ENCODE results near the gene NTF4. TPM values are rescaled to one million over a fixed set of nuclear protein-coding genes. Genes with fewer than 3 reads are reported as not detected.
"Not testable (repeated sequence)": the region's sequence is repeated elsewhere in the genome, so short reads cannot be mapped to it uniquely, and the experiment has no call there.

Gene NTF4
- total and polyA plus RNA-seq, 2 donors, result 6.7 to 30.1 TPM

GRCh38 chr19:49020931-49021895 lies 43.4 kb downstream of the NTF4 start:
- DNase-seq (ENCODE audit: low read depth in 6 of 9, low spot score in 9 of 9), result no peak
- WGBS, result 56% methylated on average over 16 of the region's 16 CpGs
- no peak overlapping the region for H3K4me3 ChIP-seq (ENCODE audit: low read length in 2 of 2)
- H3K36me3 ChIP-seq (ENCODE audit: control insufficient read depth in 2 of 2, insufficient read depth in 2 of 2, low read length in 1 of 2), result peaks cover under 1 to 3% of the 10 kb centered on the region in 2 donors
- H3K27ac ChIP-seq (ENCODE audit: low read depth in 1 of 2, low read length in 1 of 2), result no peak overlapping the region
- H3K27me3 ChIP-seq (ENCODE audit: control insufficient read depth in 2 of 2, insufficient read depth in 1 of 2, low read length in 1 of 2), result peaks cover 16 to 54% of the 10 kb centered on the region in 2 donors
- H3K4me1 ChIP-seq (ENCODE audit: control insufficient read depth in 2 of 2, insufficient read depth in 2 of 2, low read length in 2 of 2), result peaks cover 3 to 14% of the 10 kb centered on the region in 2 donors
- no peaks in the 10 kb centered on the region for H3K9me3 ChIP-seq (ENCODE audit: control insufficient read depth in 2 of 2, insufficient read depth in 1 of 2, low read length in 1 of 2)

- Histone ChIP-seq H3K9me3 (ENCODE audit: control insufficient read depth in 2 of 2, insufficient read depth in 1 of 2, low read length in 1 of 2) (no peaks in the 10 kb centered on the region), H3K4me3 (ENCODE audit: low read length in 2 of 2) (no peak overlapping the region), H3K36me3 (ENCODE audit: control insufficient read depth in 2 of 2, insufficient read depth in 2 of 2, low read length in 1 of 2) (peaks cover 10 to 12% of the 10 kb centered on the region in 2 donors), H3K4me1 (ENCODE audit: control insufficient read depth in 2 of 2, insufficient read depth in 2 of 2, low read length in 2 of 2) (peaks cover 3 to 14% of the 10 kb centered on the region in 2 donors), H3K27ac (ENCODE audit: low read depth in 1 of 2, low read length in 1 of 2) (no peak overlapping the region), H3K27me3 (ENCODE audit: control insufficient read depth in 2 of 2, insufficient read depth in 1 of 2, low read length in 1 of 2) (peaks cover 16 to 54% of the 10 kb centered on the region in 2 donors)
- 87% methylated on average over 11 of the region's 11 CpGs for WGBS
- DNase-seq (ENCODE audit: low read depth in 6 of 9, low spot score in 9 of 9), result no peak
Observed at GRCh38 chr19:49020342-49020741, 44.3 kb downstream of the NTF4 start.

GRCh38 chr19:49019242-49019932 lies 45.2 kb downstream of the NTF4 start:
- Histone ChIP-seq H3K4me1 (ENCODE audit: control insufficient read depth in 2 of 2, insufficient read depth in 2 of 2, low read length in 2 of 2) (peaks cover 3 to 14% of the 10 kb centered on the region in 2 donors), H3K36me3 (ENCODE audit: control insufficient read depth in 2 of 2, insufficient read depth in 2 of 2, low read length in 1 of 2) (peaks cover 13 to 21% of the 10 kb centered on the region in 2 donors), H3K4me3 (ENCODE audit: low read length in 2 of 2) (peak overlapping the region in 1 of 2 donors; percentile 32), H3K27ac (ENCODE audit: low read depth in 1 of 2, low read length in 1 of 2) (no peak overlapping the region), H3K9me3 (ENCODE audit: control insufficient read depth in 2 of 2, insufficient read depth in 1 of 2, low read length in 1 of 2) (no peaks in the 10 kb centered on the region), H3K27me3 (ENCODE audit: control insufficient read depth in 2 of 2, insufficient read depth in 1 of 2, low read length in 1 of 2) (peaks cover 16 to 54% of the 10 kb centered on the region in 2 donors)
- peak in 2 of 9 donors; percentile 21 to 39 for DNase-seq (ENCODE audit: low read depth in 6 of 9, low spot score in 9 of 9)
- 19% methylated on average over 41 of the region's 41 CpGs for WGBS

- WGBS, result 8% methylated on average over 50 of the region's 50 CpGs
- H3K27me3 ChIP-seq (ENCODE audit: control insufficient read depth in 2 of 2, insufficient read depth in 1 of 2, low read length in 1 of 2), result peaks cover 16 to 54% of the 10 kb centered on the region in 2 donors
- H3K27ac ChIP-seq (ENCODE audit: low read depth in 1 of 2, low read length in 1 of 2); H3K9me3 ChIP-seq (ENCODE audit: control insufficient read depth in 2 of 2, insufficient read depth in 1 of 2, low read length in 1 of 2): not testable (repeated sequence)
- DNase-seq (ENCODE audit: low read depth in 6 of 9, low spot score in 9 of 9), result peak in 1 of 9 donors; percentile 18
- H3K4me3 ChIP-seq (ENCODE audit: low read length in 2 of 2), result peak overlapping the region in 1 of 2 donors; percentile 47
- peaks cover 13 to 25% of the 10 kb centered on the region in 2 donors for H3K36me3 ChIP-seq (ENCODE audit: control insufficient read depth in 2 of 2, insufficient read depth in 2 of 2, low read length in 1 of 2)
- peaks cover 3 to 14% of the 10 kb centered on the region in 2 donors for H3K4me1 ChIP-seq (ENCODE audit: control insufficient read depth in 2 of 2, insufficient read depth in 2 of 2, low read length in 2 of 2)
Observed at GRCh38 chr19:49018388-49019241, 46.0 kb downstream of the NTF4 start.

GRCh38 chr19:49017666-49018351 lies 46.8 kb downstream of the NTF4 start:
- WGBS, result 1% methylated on average over 62 of the region's 62 CpGs
- Histone ChIP-seq H3K9me3 (ENCODE audit: control insufficient read depth in 2 of 2, insufficient read depth in 1 of 2, low read length in 1 of 2) (no peaks in the 10 kb centered on the region), H3K27me3 (ENCODE audit: control insufficient read depth in 2 of 2, insufficient read depth in 1 of 2, low read length in 1 of 2) (peaks cover 16 to 54% of the 10 kb centered on the region in 2 donors), H3K4me1 (ENCODE audit: control insufficient read depth in 2 of 2, insufficient read depth in 2 of 2, low read length in 2 of 2) (peaks cover 3 to 14% of the 10 kb centered on the region in 2 donors), H3K27ac (ENCODE audit: low read depth in 1 of 2, low read length in 1 of 2) (no peak overlapping the region), H3K36me3 (ENCODE audit: control insufficient read depth in 2 of 2, insufficient read depth in 2 of 2, low read length in 1 of 2) (peaks cover 16 to 30% of the 10 kb centered on the region in 2 donors), H3K4me3 (ENCODE audit: low read length in 2 of 2) (peak overlapping the region in 1 of 2 donors; percentile 47)
- peak in 3 of 9 donors; percentile 22 to 50 (median 46) for DNase-seq (ENCODE audit: low read depth in 6 of 9, low spot score in 9 of 9)

- Histone ChIP-seq H3K27me3 (ENCODE audit: control insufficient read depth in 2 of 2, insufficient read depth in 1 of 2, low read length in 1 of 2) (peaks cover 16 to 51% of the 10 kb centered on the region in 2 donors), H3K9me3 (ENCODE audit: control insufficient read depth in 2 of 2, insufficient read depth in 1 of 2, low read length in 1 of 2) (no peaks in the 10 kb centered on the region), H3K27ac (ENCODE audit: low read depth in 1 of 2, low read length in 1 of 2) (no peak within 1 kb of the TSS), H3K4me3 (ENCODE audit: low read length in 2 of 2) (peak within 1 kb of the TSS in 1 of 2 donors; percentile 47), H3K4me1 (ENCODE audit: control insufficient read depth in 2 of 2, insufficient read depth in 2 of 2, low read length in 2 of 2) (peaks cover 3 to 14% of the 10 kb centered on the region in 2 donors), H3K36me3 (ENCODE audit: control insufficient read depth in 2 of 2, insufficient read depth in 2 of 2, low read length in 1 of 2) (peaks cover 22 to 36% of the 10 kb centered on the region in 2 donors)
- 84% methylated on average over 17 of the region's 17 CpGs for WGBS
- no peak for DNase-seq (ENCODE audit: low read depth in 6 of 9, low spot score in 9 of 9)
Observed at GRCh38 chr19:49017041-49017665, 47.5 kb downstream of the NTF4 start, which contains the start of gene LHB. Gene LHB, minus strand, starts transcription at chr19:49017091. Its CDS starts 10 bp downstream, at chr19:49017081.

- WGBS, result 94% methylated on average over 27 of the region's 29 CpGs
- Histone ChIP-seq H3K4me3 (ENCODE audit: low read length in 2 of 2) (no peak overlapping the region), H3K9me3 (ENCODE audit: control insufficient read depth in 2 of 2, insufficient read depth in 1 of 2, low read length in 1 of 2) (no peaks in the 10 kb centered on the region), H3K27ac (ENCODE audit: low read depth in 1 of 2, low read length in 1 of 2) (no peak overlapping the region), H3K36me3 (ENCODE audit: control insufficient read depth in 2 of 2, insufficient read depth in 2 of 2, low read length in 1 of 2) (peaks cover 31 to 45% of the 10 kb centered on the region in 2 donors), H3K4me1 (ENCODE audit: control insufficient read depth in 2 of 2, insufficient read depth in 2 of 2, low read length in 2 of 2) (peaks cover 3 to 14% of the 10 kb centered on the region in 2 donors), H3K27me3 (ENCODE audit: control insufficient read depth in 2 of 2, insufficient read depth in 1 of 2, low read length in 1 of 2) (peaks cover 16 to 42% of the 10 kb centered on the region in 2 donors)
- no peak for DNase-seq (ENCODE audit: low read depth in 6 of 9, low spot score in 9 of 9)
Observed at GRCh38 chr19:49016067-49016839, 48.4 kb downstream of the NTF4 start.

Data from thymus (tissue), 11 donors.